GM20431 (cell line): Measurements from ENCODE around the gene IGLON5.

Experiments
- in situ Hi-C: fragments of 300-500 bp; cut with MseI, MboI; formaldehyde crosslinking; loops from one replicate; pipeline ENCODE4 v1.15.0; 2020; ENCODE audit warnings: low sequenced_read_pairs; ENCODE audit not compliant: unreplicated experiment

IGLON5 gene

DNA sequence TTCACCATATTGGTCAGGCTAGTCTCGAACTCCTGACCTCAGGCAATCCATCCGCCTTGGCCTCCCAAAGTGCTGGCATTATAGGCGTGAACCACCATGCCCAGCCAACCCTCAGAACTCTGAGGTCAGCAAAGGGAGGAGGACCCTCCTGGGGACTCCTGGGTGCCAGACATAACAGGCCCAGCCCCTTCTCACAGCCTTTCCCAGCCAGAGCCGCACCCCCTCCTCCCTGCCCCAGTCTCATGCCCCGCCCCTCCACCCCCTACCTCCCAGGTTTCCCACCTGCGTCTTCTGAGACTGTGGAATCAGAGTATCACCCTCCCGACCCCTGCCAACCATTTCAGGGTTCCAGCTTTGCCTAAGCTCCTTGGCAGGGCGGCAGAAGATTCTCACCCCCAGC lies 5.2 kb downstream of the IGLON5 start:
- in situ Hi-C loops: no loop called here

- in situ Hi-C loops: no loop called here
Observed at GRCh38 chr19:51317376-51317775, 5.9 kb downstream of the IGLON5 start.

- in situ Hi-C loops: no loop called here
Observed at GRCh38 chr19:51317968-51318367, 6.5 kb downstream of the IGLON5 start.

GRCh38 chr19:51318687-51319648 lies 7.5 kb downstream of the IGLON5 start:
- in situ Hi-C loops: no loop called here

GRCh38 chr19:51319649-51320279 lies 8.3 kb downstream of the IGLON5 start:
- in situ Hi-C loops: no loop called here

DNA sequence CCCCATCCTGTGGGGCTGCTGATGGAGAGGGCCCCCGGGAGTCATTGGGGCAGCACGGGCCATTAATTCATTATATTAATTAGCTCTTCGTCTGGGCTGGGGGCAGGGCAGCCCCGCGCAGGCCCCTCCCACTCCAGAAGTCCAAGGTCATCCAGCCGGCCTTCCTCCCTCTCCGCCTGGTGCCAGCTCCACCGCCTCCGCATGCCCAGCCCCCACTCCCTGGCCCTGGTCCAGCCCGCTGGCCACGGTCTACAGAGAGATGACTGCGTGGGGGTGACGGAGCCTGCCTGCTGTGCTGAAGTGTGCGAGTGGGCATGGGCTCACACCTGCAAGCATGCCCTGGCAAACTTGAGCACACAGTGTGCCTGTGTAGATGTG lies 8.8 kb downstream of the IGLON5 start:
- in situ Hi-C loops: no loop called here

GRCh38 chr19:51321799-51322198 lies 10.4 kb downstream of the IGLON5 start:
- in situ Hi-C loops: no loop called here

DNA sequence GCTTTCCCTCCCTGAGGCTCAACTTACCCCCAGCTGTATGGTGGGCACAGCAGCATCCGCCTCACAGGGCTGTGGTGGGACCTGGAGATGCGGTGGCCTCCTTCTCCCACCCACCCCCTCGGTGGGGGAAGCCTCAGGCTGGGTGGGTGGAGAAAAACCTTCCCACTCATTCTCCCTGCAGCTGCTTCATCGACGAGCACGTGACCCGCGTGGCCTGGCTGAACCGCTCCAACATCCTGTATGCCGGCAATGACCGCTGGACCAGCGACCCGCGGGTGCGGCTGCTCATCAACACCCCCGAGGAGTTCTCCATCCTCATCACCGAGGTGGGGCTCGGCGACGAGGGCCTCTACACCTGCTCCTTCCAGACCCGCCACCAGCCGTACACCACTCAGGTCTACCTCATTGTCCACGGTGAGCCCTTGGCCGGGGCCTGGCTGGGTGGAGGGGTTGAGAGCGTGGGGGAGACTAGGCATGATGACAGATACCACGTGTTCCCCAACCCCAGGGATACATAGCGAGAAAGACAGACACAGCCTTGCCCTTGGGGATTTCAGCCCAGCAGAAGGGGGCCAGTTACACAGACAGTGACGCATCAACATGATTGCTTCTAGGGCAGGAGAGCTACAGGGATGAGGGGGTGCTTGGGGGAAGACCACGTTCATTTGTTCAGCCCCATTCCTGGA lies 12.2 kb downstream of the IGLON5 start:
- in situ Hi-C loops: no loop called here

DNA sequence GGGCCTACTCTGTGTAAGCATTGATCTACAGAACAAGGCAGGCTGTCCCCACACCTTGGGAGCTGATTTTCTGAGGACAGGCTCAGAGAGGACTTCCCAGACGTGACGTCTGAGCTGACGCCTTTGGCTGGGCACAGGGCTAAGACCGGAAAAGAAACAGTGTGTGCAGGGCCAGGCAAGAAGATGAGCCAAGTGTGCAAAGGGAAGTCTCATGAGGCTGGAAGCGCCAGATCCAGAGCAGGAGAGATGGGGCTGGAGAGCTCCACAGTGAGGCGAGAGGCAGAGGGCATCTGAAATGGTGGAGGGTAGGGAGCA lies 12.7 kb downstream of the IGLON5 start:
- in situ Hi-C loops: no loop called here

DNA sequence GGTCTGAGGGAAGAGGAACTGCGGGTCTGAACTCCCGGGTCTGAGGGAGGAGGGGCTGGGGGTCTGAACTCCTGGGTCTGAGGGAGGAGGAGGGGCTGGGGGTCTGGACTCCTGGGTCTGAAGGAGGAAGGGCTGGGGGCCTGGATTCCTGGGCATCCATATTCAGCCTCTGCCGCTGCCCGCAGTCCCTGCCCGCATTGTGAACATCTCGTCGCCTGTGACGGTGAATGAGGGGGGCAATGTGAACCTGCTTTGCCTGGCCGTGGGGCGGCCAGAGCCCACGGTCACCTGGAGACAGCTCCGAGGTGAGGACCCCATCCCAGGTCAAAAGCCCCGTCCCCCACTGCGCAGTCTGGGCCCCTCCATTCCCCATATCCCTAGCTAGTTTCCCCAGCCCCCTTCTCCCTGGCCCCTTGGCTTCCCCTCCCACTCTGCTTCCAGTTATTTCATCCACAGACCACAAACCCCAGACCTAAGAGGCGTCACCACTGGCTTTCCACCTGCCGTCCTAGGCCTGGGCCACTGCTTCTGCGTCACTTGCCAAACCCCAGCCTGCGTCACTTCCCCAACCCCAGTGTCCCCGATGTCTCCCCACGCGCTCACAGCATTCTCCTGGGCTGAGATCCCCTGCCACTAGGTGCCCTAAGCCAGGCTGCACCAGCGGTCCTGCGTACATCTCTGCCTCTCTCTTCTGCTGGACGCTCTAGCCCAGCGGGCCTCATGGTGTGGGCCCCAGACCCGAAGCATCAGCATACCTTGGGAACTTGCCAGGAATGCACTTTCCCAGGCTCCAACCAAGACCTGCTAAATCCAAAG lies 13.9 kb downstream of the IGLON5 start:
- in situ Hi-C loops: no loop called here

- in situ Hi-C loops: no loop called here
Observed at GRCh38 chr19:51326216-51327065, 15.0 kb downstream of the IGLON5 start.

DNA sequence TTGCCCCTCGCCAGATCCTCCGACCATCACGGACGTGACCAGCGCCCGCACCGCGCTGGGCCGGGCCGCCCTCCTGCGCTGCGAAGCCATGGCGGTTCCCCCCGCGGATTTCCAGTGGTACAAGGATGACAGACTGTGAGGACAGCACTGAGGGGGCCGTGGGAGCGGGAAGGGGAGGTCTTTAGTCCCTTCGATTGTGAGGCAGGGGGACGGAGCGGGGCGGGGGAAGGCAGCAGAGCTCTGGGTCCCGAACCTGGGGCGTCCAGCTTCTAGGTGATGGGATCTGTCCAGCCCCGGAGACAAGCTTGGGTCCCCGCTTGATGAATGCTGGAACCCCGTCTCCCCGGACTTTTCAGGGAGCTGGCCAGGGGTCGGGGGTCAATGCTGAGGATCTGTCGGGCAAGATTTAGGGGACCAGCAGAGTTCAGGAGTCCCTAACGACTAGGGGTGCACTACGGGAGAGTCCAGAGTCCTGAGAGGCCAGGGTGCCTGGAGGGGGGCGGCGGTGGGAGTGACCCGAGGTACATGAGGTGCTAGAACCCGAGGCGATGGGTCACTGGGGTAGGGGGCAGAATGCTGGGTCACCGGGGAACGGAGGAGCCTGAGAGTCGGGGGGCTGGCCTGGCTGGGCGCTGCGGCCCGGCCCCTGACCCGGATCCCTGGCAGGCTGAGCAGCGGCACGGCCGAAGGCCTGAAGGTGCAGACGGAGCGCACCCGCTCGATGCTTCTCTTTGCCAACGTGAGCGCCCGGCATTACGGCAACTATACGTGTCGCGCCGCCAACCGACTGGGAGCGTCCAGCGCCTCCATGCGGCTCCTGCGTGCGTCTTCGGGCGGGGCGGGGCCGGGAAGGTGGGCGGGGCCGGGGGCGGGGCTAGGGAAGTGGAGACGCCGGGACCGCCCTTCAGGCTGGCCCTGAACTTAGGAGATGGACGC lies 15.9 kb downstream of the IGLON5 start:
- in situ Hi-C loops: no loop called here

- in situ Hi-C loops: no loop called here
Observed at GRCh38 chr19:51329411-51329810, 18.0 kb downstream of the IGLON5 start.

DNA sequence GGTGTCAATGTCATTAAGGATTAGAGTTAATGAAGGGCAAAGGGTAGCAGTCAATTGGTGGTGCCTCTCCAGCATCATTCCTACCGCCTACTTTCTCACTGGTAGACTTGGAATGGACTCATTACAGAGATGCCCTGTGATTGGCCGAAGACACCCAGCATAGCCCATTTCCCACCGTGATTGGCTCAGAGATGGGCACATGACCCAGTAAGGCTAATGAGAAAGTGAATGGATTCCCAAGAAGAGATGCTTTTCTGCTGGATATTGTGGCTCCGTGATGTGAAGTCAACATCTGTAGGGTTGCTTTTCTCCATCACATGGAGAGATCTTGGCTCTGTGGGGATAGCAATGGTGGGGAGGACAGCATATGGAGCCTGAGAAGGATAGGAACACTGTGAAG lies 18.9 kb downstream of the IGLON5 start:
- in situ Hi-C loops: loop anchor here (10.0 kb wide), 1 partner anchor 324 kb away; no protein-coding TSS in a partner anchor

DNA sequence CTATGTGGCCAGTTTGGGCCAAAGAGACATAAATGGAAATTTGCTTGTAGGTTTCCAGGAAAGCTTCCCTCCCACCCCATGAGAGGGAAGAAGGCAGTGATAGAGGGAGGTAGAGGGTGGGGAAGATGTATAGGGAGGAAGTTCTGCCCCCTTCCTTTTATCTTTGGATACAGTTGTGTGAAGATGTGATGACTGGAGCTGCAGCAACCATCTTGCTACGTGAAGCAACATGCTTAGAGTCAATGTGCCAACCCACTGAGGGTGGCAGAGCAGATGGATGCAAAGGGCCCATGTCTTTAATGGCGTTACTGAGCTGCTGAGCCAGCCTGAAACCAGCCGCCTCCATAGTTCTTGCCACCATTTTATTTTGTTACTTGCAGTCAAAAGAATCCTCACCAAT lies 19.7 kb downstream of the IGLON5 start:
- in situ Hi-C loops: loop anchor here (10.0 kb wide), 1 partner anchor 324 kb away; no protein-coding TSS in a partner anchor

- in situ Hi-C loops: loop anchor here (10.0 kb wide), 1 partner anchor 323 kb away; no protein-coding TSS in a partner anchor
Observed at GRCh38 chr19:51331716-51332115, 20.3 kb downstream of the IGLON5 start.

DNA sequence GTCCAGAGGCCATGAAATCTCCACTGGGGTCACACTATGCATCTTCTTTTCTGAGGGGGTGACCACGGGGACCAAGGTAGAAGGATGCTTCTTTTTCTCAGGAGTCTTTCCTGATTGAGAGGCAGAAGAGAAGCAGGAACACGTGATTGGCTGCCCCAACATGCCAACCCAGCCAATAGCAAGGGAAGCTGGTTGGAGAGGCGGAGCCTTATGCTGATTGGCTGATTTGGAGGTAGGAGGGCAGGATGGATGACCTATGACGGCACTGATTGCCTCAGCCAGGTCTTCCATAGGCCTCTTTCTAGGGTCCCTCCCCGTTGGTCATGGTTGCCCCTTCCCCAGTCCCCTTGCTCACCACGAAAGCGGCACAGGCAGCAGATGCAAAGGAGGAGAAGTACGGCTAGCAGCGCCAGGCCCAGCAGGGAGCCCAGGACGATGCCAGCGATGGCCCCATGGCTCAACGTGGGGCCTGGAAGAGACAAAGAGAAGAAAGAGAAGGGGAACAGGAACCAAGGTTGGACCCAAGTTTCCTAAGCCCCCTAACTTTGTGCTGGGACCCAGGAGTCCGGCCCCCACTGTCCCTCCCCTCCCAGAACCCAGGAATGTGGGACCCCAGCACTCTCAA lies 22.5 kb downstream of the IGLON5 start:
- in situ Hi-C loops: loop anchor here (10.0 kb wide), 1 partner anchor 321 kb away; no protein-coding TSS in a partner anchor
